ENCODE data around the gene PIAS2. TPM values are rescaled to one million over a fixed set of nuclear protein-coding genes. Genes with fewer than 3 reads are reported as not detected.
A peak's percentile ranks its signal among the peaks of the same experiment; 100 is the strongest.
"Not testable (repeated sequence)": the region's sequence is repeated elsewhere in the genome, so short reads cannot be mapped to it uniquely, and the experiment has no call there.

The PIAS2 gene
- polyA plus RNA-seq (2013, experiment 1 of 2) = 34.0 TPM
- 36.2 TPM for polyA plus RNA-seq (2013, experiment 2 of 2)

- no CpG with 5 or more reads among the region's 107 CpGs for WGBS (ENCODE audit: extremely low coverage, insufficient coverage, low lambda C conversion rate)
- H3K4me1 ChIP-seq (ENCODE audit: control insufficient read depth, low read depth, low read length) = peaks cover 3% of the 10 kb centered on the region
- peak within 1 kb of the TSS; percentile 9 for H2BK5ac ChIP-seq (ENCODE audit: low read length)
- DNase-seq = peak; percentile 76
- no peaks in the 10 kb centered on the region for H3K36me3 ChIP-seq (ENCODE audit: control insufficient read depth, insufficient read depth, low read length)
- no peak within 1 kb of the TSS for H3K23ac ChIP-seq (ENCODE audit: low read length)
- peak within 1 kb of the TSS; percentile 75 for H3K4me3 ChIP-seq (ENCODE audit: low read length)
- H3K4me2 ChIP-seq (ENCODE audit: low read length) = peak within 1 kb of the TSS; percentile 92
- H3K9ac ChIP-seq (ENCODE audit: low read length) = peak within 1 kb of the TSS; percentile 86
- no peak within 1 kb of the TSS for H4K8ac ChIP-seq (ENCODE audit: low read depth, low read length)
- H4K5ac ChIP-seq (ENCODE audit: low read length) = no peak within 1 kb of the TSS
- peak within 1 kb of the TSS; percentile 33 for H2BK120ac ChIP-seq (ENCODE audit: low read depth, low read length)
- peak within 1 kb of the TSS; percentile 89 for H3K18ac ChIP-seq (ENCODE audit: low read length)
- H3K56ac ChIP-seq (ENCODE audit: low read length) = peak within 1 kb of the TSS; percentile 95
- no peak within 1 kb of the TSS for H2BK15ac ChIP-seq (replicated peaks; ENCODE audit: low read depth)
- H3K79me2 ChIP-seq (ENCODE audit: control insufficient read depth, insufficient read depth, low read length) = peaks cover 17% of the 10 kb centered on the region
- no peak within 1 kb of the TSS for H2AK5ac ChIP-seq (ENCODE audit: low read length)
- H3K4ac ChIP-seq (ENCODE audit: low read depth, low read length) = peak within 1 kb of the TSS; percentile 76
- peaks cover 8% of the 10 kb centered on the region for H3K79me1 ChIP-seq (ENCODE audit: low read length)
- peak within 1 kb of the TSS; percentile 80 for H3K27ac ChIP-seq (ENCODE audit: low read depth, low read length)
- H3K27me3 ChIP-seq (ENCODE audit: insufficient read depth, low read length, poor library complexity) = no peaks in the 10 kb centered on the region
Measured at GRCh38 chr18:46917108-46917802, at the start of gene PIAS2, which contains the start of gene KATNAL2. Gene PIAS2, minus strand, starts transcription at chr18:46917507. Its CDS starts 162 bp downstream, at chr18:46917345. Gene KATNAL2, plus strand, starts transcription at chr18:46917602. Its CDS starts 29,271 bp downstream, at chr18:46946873.

DNA sequence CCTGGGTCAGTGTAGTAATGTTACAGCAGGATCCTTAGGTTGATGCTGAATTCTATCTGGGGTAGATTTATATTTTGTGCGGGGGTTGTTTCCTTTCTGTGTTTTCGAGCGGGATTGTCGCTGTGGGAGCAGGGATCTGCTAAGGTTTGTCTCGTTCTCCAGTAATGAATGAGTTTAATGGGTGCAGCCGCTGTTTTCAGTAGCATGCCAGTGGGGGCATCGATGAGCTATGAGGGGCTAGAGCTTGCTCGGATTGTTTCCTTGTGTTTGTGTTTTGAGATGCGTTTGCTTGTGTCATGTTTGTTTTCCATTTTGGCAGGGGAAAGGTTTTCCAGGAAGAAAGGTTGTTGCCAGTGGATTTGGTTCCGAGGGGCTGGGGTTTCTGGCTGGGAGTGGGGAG is 49.0 kb upstream of the PIAS2 start:
- H2BK5ac ChIP-seq (ENCODE audit: low read length); DNase-seq; H3K79me2 ChIP-seq (ENCODE audit: control insufficient read depth, insufficient read depth, low read length); H3K4me1 ChIP-seq (ENCODE audit: control insufficient read depth, low read depth, low read length); H3K79me1 ChIP-seq (ENCODE audit: low read length); H3K4ac ChIP-seq (ENCODE audit: low read depth, low read length); H3K9ac ChIP-seq (ENCODE audit: low read length); H3K18ac ChIP-seq (ENCODE audit: low read length); H3K4me3 ChIP-seq (ENCODE audit: low read length); H3K4me2 ChIP-seq (ENCODE audit: low read length); H2BK120ac ChIP-seq (ENCODE audit: low read depth, low read length); H2AK5ac ChIP-seq (ENCODE audit: low read length); H3K27ac ChIP-seq (ENCODE audit: low read depth, low read length); H3K36me3 ChIP-seq (ENCODE audit: control insufficient read depth, insufficient read depth, low read length); H2BK15ac ChIP-seq (replicated peaks; ENCODE audit: low read depth); H3K23ac ChIP-seq (ENCODE audit: low read length); H4K8ac ChIP-seq (ENCODE audit: low read depth, low read length); H4K5ac ChIP-seq (ENCODE audit: low read length); H3K56ac ChIP-seq (ENCODE audit: low read length); H3K27me3 ChIP-seq (ENCODE audit: insufficient read depth, low read length, poor library complexity): not testable (repeated sequence)
- no CpG with 5 or more reads among the region's 10 CpGs for WGBS (ENCODE audit: extremely low coverage, insufficient coverage, low lambda C conversion rate)

- not testable (repeated sequence) for H4K5ac ChIP-seq (ENCODE audit: low read length); H3K9ac ChIP-seq (ENCODE audit: low read length); H3K27ac ChIP-seq (ENCODE audit: low read depth, low read length); H3K79me2 ChIP-seq (ENCODE audit: control insufficient read depth, insufficient read depth, low read length); H3K18ac ChIP-seq (ENCODE audit: low read length); H3K36me3 ChIP-seq (ENCODE audit: control insufficient read depth, insufficient read depth, low read length); H2BK120ac ChIP-seq (ENCODE audit: low read depth, low read length); H2BK15ac ChIP-seq (replicated peaks; ENCODE audit: low read depth); H3K4me1 ChIP-seq (ENCODE audit: control insufficient read depth, low read depth, low read length); H3K56ac ChIP-seq (ENCODE audit: low read length); H3K23ac ChIP-seq (ENCODE audit: low read length); H3K79me1 ChIP-seq (ENCODE audit: low read length); DNase-seq; H2AK5ac ChIP-seq (ENCODE audit: low read length); H3K4ac ChIP-seq (ENCODE audit: low read depth, low read length); H4K8ac ChIP-seq (ENCODE audit: low read depth, low read length); H3K27me3 ChIP-seq (ENCODE audit: insufficient read depth, low read length, poor library complexity); H2BK5ac ChIP-seq (ENCODE audit: low read length); H3K4me2 ChIP-seq (ENCODE audit: low read length); H3K4me3 ChIP-seq (ENCODE audit: low read length)
- whole genome bisulfite sequencing (ENCODE audit: extremely low coverage, insufficient coverage, low lambda C conversion rate) = no CpG with 5 or more reads among the region's 31 CpGs
Measured at GRCh38 chr18:46964579-46965293, 47.4 kb upstream of the PIAS2 start.

GRCh38 chr18:46963656-46964578 is 46.6 kb upstream of the PIAS2 start:
- not testable (repeated sequence) for H3K56ac ChIP-seq (ENCODE audit: low read length); H3K9ac ChIP-seq (ENCODE audit: low read length); H3K36me3 ChIP-seq (ENCODE audit: control insufficient read depth, insufficient read depth, low read length); H2BK15ac ChIP-seq (replicated peaks; ENCODE audit: low read depth); H3K4me2 ChIP-seq (ENCODE audit: low read length); H3K79me1 ChIP-seq (ENCODE audit: low read length); H2BK5ac ChIP-seq (ENCODE audit: low read length); H3K4ac ChIP-seq (ENCODE audit: low read depth, low read length); H3K4me3 ChIP-seq (ENCODE audit: low read length); H3K23ac ChIP-seq (ENCODE audit: low read length); H2AK5ac ChIP-seq (ENCODE audit: low read length); DNase-seq; H3K4me1 ChIP-seq (ENCODE audit: control insufficient read depth, low read depth, low read length); H4K8ac ChIP-seq (ENCODE audit: low read depth, low read length); H3K27ac ChIP-seq (ENCODE audit: low read depth, low read length); H3K18ac ChIP-seq (ENCODE audit: low read length); H3K27me3 ChIP-seq (ENCODE audit: insufficient read depth, low read length, poor library complexity); H3K79me2 ChIP-seq (ENCODE audit: control insufficient read depth, insufficient read depth, low read length); H2BK120ac ChIP-seq (ENCODE audit: low read depth, low read length); H4K5ac ChIP-seq (ENCODE audit: low read length)
- no CpG with 5 or more reads among the region's 79 CpGs for WGBS (ENCODE audit: extremely low coverage, insufficient coverage, low lambda C conversion rate)

- Histone ChIP-seq H3K9ac (ENCODE audit: low read length) (no peak overlapping the region), H3K27ac (ENCODE audit: low read depth, low read length) (no peak overlapping the region), H3K36me3 (ENCODE audit: control insufficient read depth, insufficient read depth, low read length) (no peaks in the 10 kb centered on the region), H3K79me2 (ENCODE audit: control insufficient read depth, insufficient read depth, low read length) (no peaks in the 10 kb centered on the region), H2BK120ac (ENCODE audit: low read depth, low read length) (no peak overlapping the region), H3K18ac (ENCODE audit: low read length) (no peak overlapping the region), H3K79me1 (ENCODE audit: low read length) (no peaks in the 10 kb centered on the region), H3K56ac (ENCODE audit: low read length) (no peak overlapping the region), H2BK5ac (ENCODE audit: low read length) (no peak overlapping the region), H2AK5ac (ENCODE audit: low read length) (no peak overlapping the region), H3K4ac (ENCODE audit: low read depth, low read length) (no peak overlapping the region), H4K5ac (ENCODE audit: low read length) (no peak overlapping the region), H3K4me2 (ENCODE audit: low read length) (no peak overlapping the region), H4K8ac (ENCODE audit: low read depth, low read length) (no peak overlapping the region), H3K4me3 (ENCODE audit: low read length) (no peak overlapping the region), H2BK15ac (replicated peaks; ENCODE audit: low read depth) (no peak overlapping the region), H3K23ac (ENCODE audit: low read length) (no peak overlapping the region), H3K4me1 (ENCODE audit: control insufficient read depth, low read depth, low read length) (no peaks in the 10 kb centered on the region), H3K27me3 (ENCODE audit: insufficient read depth, low read length, poor library complexity) (no peaks in the 10 kb centered on the region)
- no peak for DNase-seq
- WGBS (ENCODE audit: extremely low coverage, insufficient coverage, low lambda C conversion rate) = no CpG with 5 or more reads among the region's 4 CpGs
Measured at GRCh38 chr18:46958209-46958608, 40.9 kb upstream of the PIAS2 start.

Measured in mesendoderm (in vitro differentiated cells).